ENCODE data around the gene LZIC.

Gene LZIC

GRCh38 chr1:9910076-9910422 lies 33.1 kb downstream of the LZIC start, which contains the start of gene CTNNBIP1:
Gene CTNNBIP1 (minus strand): TSS chr1:9910269. CDS start chr1:9872064, 38,205 bp downstream.
- no peak for FAIRE-seq

DNA sequence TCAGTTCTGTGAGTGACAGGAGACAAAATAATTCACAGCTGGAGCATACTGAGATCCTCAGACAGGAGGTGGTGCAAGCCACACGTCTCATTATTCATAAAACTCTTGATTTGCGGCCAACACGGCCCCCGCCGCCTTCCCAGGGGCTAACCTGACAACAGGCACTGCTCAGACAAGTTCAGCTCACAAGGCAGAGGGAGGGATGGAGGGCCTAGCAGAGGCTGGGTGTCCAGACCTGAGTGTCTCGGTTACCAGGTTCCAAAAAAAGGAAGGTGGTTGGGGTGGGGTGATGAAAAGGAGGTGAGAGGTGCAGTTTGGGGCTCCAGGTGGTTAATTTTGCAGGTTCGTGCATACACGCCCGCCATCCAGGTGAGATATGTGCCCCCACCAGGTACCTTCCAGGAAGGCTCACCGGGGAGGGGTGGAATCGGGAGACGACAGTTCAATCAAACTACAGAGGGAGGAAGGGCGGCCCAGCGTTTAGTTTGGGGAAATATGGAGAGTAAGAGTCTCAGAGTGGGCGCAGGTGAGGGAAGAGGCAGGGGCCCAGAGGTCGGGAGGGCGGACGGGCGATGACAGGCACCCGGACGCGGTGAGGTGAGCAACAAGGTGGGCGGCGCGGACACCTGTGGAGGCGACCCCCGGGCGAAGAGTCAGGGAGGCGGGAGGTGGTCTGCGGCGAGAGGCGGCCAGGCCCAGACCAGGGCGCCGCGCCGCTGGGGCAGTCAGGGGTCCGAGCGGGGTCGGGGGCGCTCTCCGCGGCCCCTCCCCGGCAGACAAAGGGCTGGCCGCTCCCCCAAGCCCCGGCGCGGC lies 33.8 kb downstream of the LZIC start:
- no peak for FAIRE-seq

DNA sequence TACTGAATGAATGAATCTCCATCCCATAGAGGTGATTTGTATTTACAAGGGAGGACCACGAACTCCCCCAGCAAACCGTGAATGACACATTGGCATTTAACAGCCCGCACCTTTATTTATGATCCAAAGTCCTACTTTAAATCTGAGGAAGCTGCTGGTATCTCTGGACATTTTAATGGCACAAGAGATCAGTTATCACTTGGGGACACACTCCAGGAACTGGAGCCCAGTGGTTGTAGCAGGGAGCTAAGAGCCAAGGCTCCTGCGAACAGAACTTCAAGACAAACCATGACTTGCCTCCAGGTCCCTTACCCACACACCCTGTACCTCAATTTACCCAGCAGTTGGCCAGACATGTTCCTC lies 34.3 kb downstream of the LZIC start:
- no peak for FAIRE-seq

DNA sequence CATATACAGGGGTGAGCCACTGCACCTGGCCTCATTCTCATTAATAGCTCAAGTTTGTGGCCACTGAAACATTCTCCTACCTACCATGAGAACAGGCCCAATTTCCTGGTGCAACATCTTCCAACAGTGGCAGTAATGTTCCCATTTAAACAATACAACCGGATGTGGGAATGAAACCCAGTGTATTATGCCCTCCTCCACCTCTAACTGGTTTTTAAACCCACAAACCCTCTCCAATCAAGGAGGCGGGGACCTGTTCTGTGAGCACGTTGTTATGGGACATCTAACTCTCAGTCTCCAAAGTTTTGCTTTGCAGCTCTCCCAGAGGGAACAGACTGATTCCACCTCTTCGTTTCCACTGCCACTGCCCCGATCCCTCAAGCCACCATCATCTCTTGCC lies 35.8 kb downstream of the LZIC start:
- FAIRE-seq, result no peak

DNA sequence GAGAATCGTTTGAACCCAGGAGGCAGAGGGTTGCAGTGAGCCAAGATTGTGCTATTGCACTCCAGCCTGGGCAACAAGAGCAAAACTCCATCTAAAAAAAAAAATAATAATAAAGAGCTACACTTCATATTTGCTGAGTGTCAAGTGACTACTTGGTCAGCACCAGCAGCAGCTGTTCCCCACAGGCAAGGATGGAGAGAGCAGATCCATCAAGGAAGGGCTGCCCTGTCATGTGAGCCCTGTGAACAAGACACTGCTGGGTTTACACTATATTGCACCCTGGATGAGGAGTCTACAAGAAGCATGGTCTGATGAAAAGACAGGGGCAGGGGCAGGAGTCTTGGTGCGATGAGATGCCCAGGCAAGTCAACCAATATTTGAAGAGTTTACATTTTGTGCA lies 36.7 kb downstream of the LZIC start:
- no peak for FAIRE-seq

DNA sequence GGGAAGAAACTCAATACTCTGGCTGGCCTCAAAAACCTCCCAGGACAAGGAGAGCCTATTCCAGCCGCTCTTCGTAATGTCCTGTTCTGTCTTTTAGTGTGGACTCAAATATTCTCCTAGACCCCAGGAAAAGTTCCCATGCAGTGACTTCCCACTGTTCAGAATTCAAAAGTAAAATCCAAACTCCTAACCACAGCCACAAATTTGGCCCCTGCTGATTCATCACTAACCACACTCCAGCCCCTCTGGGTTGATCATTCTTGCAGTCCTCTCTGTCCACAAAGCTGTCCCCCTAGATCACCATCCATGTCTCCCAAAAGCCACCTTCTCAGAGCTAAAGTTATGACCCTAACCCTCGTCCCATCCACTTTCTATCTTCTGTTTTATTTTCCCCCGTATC lies 38.2 kb downstream of the LZIC start:
- FAIRE-seq, result no peak

GRCh38 chr1:9904596-9904995 lies 38.6 kb downstream of the LZIC start:
- no peak for FAIRE-seq

- no peak for FAIRE-seq
Measured at GRCh38 chr1:9903801-9904527, 39.2 kb downstream of the LZIC start.

GRCh38 chr1:9902060-9902452 lies 41.1 kb downstream of the LZIC start:
- FAIRE-seq, result no peak

DNA sequence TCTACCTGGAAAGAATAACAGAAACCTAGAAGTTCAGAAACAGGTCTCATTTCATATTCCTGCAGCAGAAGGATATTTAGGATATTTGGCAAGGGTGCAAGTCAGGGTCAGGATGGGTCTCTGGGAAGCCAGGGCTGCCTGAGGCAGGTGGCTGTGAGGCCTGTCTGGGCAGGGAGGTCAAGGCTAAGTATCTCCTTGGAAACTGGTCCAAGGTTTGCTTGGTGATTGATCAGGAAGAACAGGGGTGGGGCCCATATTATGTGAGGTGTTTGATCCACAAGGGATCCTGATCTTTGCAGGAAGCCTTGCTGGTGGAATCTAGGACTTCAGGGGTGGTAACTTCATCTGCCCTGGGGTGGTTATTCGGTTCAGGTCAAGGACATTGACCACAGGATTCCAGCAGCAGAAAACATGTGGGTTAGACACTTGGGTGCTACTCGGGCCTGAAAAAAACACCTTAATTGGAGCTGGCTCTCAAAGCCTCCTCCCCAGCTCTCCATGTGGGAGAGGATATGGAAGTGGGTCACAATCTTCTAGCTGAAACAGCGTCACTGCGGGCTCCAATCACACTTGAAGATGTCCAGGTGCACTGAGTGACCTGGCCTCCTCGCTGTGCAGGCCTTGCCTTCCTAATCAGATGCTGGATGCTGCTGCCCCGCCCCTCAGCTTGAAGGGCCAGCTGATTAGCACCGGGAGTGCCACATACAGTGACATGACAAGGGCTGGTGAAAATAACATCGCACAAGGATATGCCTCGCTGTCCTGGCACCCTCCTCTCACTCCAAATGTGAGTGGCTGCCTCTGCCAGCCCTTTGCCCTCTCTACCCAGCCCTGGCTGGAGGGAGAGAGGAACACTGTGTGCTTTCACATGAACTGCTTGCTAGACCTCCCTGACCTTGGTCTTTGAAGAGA lies 41.8 kb downstream of the LZIC start:
- no peak for FAIRE-seq

DNA sequence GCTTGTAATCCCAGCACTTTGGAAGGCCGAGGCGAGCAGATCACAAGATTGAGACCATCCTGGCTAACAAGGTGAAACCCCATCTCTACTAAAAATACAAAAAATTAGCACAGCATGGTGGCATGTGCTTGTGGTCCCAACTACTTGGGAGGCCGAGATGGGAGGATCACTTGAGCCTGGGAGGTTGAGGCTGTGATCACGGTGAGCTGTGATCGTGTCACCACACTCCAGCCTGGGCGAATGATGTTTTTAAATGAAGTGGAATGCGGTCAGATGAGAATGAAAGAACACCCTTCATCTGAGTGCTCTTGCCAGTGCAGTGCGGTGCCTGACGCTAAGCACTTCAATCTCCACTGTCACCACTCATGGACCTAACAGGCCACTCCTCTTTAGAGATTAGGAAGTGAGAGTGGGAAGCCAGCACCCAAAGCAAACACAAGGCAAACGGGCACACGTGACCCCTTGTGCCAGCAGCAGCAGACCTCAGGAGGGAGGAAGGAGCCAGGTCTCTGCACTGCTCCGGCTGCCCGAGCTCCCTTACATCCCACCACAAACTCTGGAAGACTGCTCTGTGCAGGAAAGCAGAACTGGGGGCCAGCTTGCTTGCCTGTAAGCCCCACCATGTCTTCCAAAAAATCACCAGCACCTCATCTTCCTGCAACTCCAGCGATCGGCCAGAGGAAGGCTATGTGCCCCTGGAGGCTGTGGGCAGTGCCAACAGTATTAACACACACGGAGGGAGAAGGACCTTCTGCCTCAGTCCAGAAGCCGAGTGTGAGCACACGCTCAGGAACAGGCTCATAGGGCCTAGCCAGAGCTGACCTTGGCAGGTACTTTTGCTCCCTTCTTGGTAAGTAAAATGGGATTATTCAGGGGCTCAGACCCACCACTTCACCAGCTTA lies 42.8 kb downstream of the LZIC start:
- no peak for FAIRE-seq

DNA sequence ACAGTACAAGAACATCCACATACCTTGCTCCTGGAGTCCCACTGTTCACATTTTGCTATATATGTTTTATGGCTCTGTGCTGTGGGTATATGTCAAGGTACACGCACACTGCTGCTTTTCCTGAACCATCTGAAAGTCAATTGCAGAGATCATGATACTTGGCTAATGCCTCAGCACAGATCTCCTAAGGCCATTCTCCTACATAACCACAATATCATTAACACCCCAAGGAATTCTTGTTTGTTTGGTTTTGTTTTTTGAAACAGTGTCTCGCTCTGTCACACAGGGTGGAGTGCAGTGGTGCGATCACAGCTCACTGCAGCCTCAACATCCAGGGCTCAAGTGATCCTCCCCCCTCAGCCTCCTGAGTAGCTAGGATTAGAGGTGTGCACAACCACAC lies 49.1 kb downstream of the LZIC start:
- no peak for FAIRE-seq

DNA sequence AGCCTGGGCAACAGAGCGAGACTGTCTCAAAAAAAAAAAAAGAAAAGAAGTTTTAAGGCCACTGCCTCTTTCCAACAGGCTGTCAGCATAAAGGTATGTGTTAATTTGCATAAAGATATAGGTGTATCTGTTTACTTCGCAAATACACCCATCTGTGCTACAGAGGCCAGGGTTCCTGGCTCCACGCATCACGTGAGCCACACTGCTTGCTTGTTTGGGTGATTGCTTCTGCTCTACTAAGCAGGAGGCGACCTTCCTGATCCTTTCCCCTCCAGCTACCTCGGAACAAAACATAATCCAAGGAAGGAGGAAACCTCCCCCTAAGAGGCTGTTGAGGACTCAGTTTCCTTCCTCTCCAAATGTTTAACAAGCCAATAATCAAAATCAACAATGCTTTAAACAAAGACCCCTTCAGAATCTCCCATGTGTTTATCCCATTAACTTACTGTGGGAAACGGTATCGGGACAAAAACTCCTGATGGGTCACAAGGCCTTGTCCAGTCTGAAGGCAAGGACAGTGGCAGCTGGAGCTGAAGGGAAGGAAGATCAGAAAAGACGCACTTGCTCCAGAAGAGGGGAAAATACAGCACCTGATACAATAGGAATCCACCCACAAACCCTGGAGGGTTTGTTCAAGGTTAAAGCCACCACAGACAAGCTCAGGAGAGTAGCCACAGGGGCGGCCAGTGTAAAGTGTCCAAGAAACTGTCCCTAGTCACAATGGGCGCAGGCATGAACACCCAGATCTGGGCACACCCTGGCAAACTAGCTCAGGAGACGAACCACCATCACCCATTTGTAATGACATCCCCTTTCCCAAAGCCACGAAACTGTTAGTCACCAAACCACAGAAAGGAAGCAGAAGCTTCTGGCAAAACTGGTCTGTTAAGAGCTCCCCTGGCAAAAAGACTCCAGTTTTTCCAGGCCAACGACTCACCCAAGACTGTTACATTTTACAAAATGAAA lies 50.3 kb downstream of the LZIC start:
- FAIRE-seq, result no peak

DNA sequence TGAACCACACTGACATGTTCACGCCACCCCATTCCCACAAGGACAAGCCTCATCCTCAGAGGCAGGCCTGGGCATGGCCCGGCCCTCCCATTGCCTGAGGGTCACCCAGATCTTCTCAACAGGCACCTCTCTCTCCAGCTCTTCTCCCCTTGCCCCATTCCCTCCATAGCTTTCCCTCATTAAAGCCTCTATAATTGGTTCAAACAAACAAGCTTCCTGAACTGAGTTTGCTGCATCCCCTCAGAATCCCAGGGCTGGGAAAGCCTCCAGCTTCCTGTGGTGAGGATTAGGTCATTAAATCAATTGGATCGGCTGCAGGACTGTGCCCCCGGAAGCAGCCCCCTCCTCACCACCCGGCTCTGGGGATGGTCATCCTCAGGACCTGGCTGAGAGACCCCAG lies 52.0 kb downstream of the LZIC start:
- FAIRE-seq, result no peak

DNA sequence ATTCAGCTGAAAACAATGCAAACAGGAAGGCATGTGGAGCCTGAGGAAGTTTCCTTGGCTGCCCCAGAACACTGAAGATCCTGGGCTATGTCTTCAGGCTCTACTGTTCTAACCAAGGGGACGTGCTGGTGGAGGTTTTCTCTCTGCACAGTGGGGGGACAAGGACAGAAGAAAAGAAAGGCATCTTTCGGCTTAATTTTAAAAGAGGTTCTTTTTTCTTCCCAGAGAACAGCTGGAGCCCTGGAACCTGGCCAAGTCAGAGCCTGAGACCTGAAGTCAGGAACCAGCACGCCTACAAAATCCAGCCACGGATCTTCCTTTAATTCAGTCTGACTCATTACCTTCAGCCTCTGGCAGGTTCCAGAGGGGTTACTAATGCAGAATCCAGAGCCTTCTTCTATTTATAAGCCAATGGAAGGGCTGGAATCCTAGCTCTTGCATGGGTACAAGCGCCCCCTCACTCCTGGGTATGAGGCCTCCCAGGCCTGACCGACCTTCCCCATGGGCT lies 52.9 kb downstream of the LZIC start:
- FAIRE-seq, result no peak

GRCh38 chr1:9889411-9889810 lies 53.8 kb downstream of the LZIC start:
- FAIRE-seq, result no peak

GRCh38 chr1:9888886-9889285 lies 54.3 kb downstream of the LZIC start:
- no peak for FAIRE-seq

GRCh38 chr1:9887070-9887469 lies 56.1 kb downstream of the LZIC start:
- no peak for FAIRE-seq

DNA sequence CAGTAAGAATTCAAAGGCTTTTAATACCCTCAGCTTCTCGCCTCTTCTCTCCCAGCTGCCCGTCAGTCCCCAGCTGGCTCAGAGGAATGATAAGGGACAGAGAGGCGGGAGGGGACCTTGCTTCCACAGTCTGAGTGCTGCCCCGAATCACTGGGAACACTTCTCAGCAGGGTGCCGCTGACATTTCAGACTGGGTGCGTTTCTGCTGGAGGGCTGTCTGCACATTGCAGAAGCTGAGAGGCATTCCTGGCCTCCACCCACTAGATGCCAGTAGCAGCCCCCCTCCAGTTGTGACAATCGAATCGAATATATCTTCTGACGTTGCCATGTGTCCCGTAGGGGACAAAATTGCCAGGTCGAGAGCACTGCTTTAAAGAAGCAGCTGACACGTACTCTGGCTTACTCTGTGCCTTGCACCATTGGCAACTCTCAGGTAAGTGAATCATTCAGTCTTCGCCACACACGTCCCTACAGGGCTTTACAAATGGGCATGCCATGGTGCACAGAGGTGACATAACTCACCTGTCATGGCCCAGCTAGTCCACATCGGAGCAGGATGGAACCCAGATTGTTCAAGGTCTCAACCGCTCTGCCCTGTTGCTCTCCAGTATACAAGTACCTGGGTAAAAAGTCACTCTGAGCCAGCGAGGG lies 57.0 kb downstream of the LZIC start:
- no peak for FAIRE-seq

GRCh38 chr1:9884805-9885204 lies 58.4 kb downstream of the LZIC start:
- FAIRE-seq, result no peak
